Hematopoietic multipotent progenitor cell (in vitro differentiated cells): Measurements from ENCODE around the gene SLC22A23. TPM values are rescaled to one million over a fixed set of nuclear protein-coding genes. Genes with fewer than 3 reads are reported as not detected.

ENCODE experiments used
- DNase-seq, 3 donors: peaks; one replicate each; pipeline ENCODE4 v3.0.0-alpha.2; 2011 to 2015; ENCODE audit warnings: low read depth in 2 of 3, low spot score in 2 of 3
- total RNA-seq: library from RNA; depleted of rRNA; stranded (reverse); fragments of >200 nt; gene quantifications from one replicate; pipeline ENCODE4 v1.2.3, GENCODE V29; 2012

Gene SLC22A23
- total RNA-seq, 1 donor: 0.81 TPM

- DNase-seq: no peak
These were observed 166.5 kb downstream of the SLC22A23 start for GRCh38 chr6:3290149-3290930.

- DNase-seq: no peak
These were observed 167.2 kb downstream of the SLC22A23 start for GRCh38 chr6:3289664-3290055.

- DNase-seq: no peak
These were observed 167.9 kb downstream of the SLC22A23 start for GRCh38 chr6:3288711-3289663.

GRCh38 chr6:3287976-3288707 is 168.7 kb downstream of the SLC22A23 start:
- DNase-seq: peak in 2 of 3 donors; percentile 27 to 54

- no peak for DNase-seq
These were observed 169.5 kb downstream of the SLC22A23 start for GRCh38 chr6:3287308-3287707.

GRCh38 chr6:3286641-3287171 is 170.1 kb downstream of the SLC22A23 start:
- DNase-seq: no peak

GRCh38 chr6:3285732-3286131 is 171.1 kb downstream of the SLC22A23 start:
- DNase-seq: no peak

- DNase-seq: no peak
These were observed 171.7 kb downstream of the SLC22A23 start for GRCh38 chr6:3285049-3285639.

- no peak for DNase-seq
These were observed 172.4 kb downstream of the SLC22A23 start for GRCh38 chr6:3284436-3284876.

- no peak for DNase-seq
These were observed 173.0 kb downstream of the SLC22A23 start for GRCh38 chr6:3283641-3284435.

GRCh38 chr6:3283241-3283640 is 173.6 kb downstream of the SLC22A23 start:
- DNase-seq: no peak

GRCh38 chr6:3282476-3283236 is 174.2 kb downstream of the SLC22A23 start:
- no peak for DNase-seq

GRCh38 chr6:3281631-3282475 is 175.0 kb downstream of the SLC22A23 start:
- DNase-seq: peak in 1 of 3 donors; percentile 18

- DNase-seq: no peak
These were observed 175.9 kb downstream of the SLC22A23 start for GRCh38 chr6:3280866-3281465.

GRCh38 chr6:3280091-3280490 is 176.8 kb downstream of the SLC22A23 start:
- no peak for DNase-seq

- no peak for DNase-seq
These were observed 178.2 kb downstream of the SLC22A23 start for GRCh38 chr6:3278691-3279090.

- no peak for DNase-seq
These were observed 178.9 kb downstream of the SLC22A23 start for GRCh38 chr6:3277851-3278416.
